Thyroid gland (tissue), 4 donors: ENCODE data around the gene SLC35D3. TPM values are rescaled to one million over a fixed set of nuclear protein-coding genes. Genes with fewer than 3 reads are reported as not detected.
"Not testable (repeated sequence)": the region's sequence is repeated elsewhere in the genome, so short reads cannot be mapped to it uniquely, and the experiment has no call there.

Experiments used
- DNase-seq, 2 donors: peaks; one replicate each; pipeline ENCODE4 v3.0.0-alpha.2; 2019
- H3K27ac ChIP-seq, 3 donors: fragments of 200-600 bp; sonication (generic); 1 replicate in 2 of 3; 2 replicates in 1 of 3; pipeline ENCODE4 v1.5.1; 2016 to 2019; ENCODE audit warnings: mild to moderate bottlenecking in 1 of 3, moderate library complexity in 1 of 3
- H3K27me3 ChIP-seq: fragments of 200-600 bp; sonication (generic); one replicate; pipeline ENCODE4 v1.5.1; 2019
- H3K36me3 ChIP-seq, 2 donors: fragments of 200-600 bp; sonication (generic); one replicate each; pipeline ENCODE4 v1.5.1; 2016 to 2019
- H3K4me1 ChIP-seq, 2 donors: fragments of 200-600 bp; sonication (generic); one replicate each; pipeline ENCODE4 v1.5.1; 2017 to 2019
- H3K4me3 ChIP-seq, 3 donors: fragments of 200-600 bp; sonication (generic); replicated peaks in 1 of 3; 1 replicate in 2 of 3; 2 replicates in 1 of 3; pipeline ENCODE4 v1.5.1; 2016; ENCODE audit warnings: mild to moderate bottlenecking in 1 of 3
- H3K9me3 ChIP-seq: fragments of 200-600 bp; sonication (generic); one replicate; pipeline ENCODE4 v1.5.1; 2017
- CTCF ChIP-seq, 6 experiments: fragments of 200-600 bp in 3 of 6; fragments of 450-650 bp in 3 of 6; sonication (generic) in 3 of 6; IDR thresholded peaks; one replicate each; pipeline ENCODE4 v1.5.1; 2016 to 2019; ENCODE audit warnings: antibody characterized with exemption in 6 of 6, mild to moderate bottlenecking in 2 of 6, inconsistent platforms in 1 of 6, moderate library complexity in 1 of 6
- POLR2A ChIP-seq, 2 donors: fragments of 450-650 bp; IDR thresholded peaks; one replicate each; pipeline ENCODE4 v1.6.1; 2017; ENCODE audit warnings: antibody characterized with exemption in 2 of 2, mild to moderate bottlenecking in 2 of 2, moderate library complexity in 1 of 2
- WGBS, 2 donors: methylation state at CpG; one replicate each; pipeline ENCODE4 v1.1.5; 2017; 5-methylcytosine and 5-hydroxymethylcytosine counted together
- intact Hi-C: fragments of 100-400 bp; cut with DNase I; formaldehyde crosslinking; loops from one replicate; pipeline ENCODE4 v1.15.1; 2023
- total RNA-seq, 4 donors: library from RNA; depleted of rRNA; stranded (reverse); fragments of >200 nt; gene quantifications; one replicate each; pipeline ENCODE4 v1.2.3, GENCODE V29; 2016

Gene SLC35D3
- total RNA-seq, 4 donors from 2014 or later: not detected

- no peak overlapping the region for H3K27ac ChIP-seq
- 91 to 95% methylated on average over 3 of the region's 3 CpGs for WGBS, 2 donors
- TF ChIP-seq CTCF (IDR thresholded peaks at IDR 0.05) (no peak), POLR2A (IDR thresholded peaks at IDR 0.05) (no peak)
Observed at GRCh38 chr6:136895901-136896300, 26.2 kb upstream of the SLC35D3 start.

GRCh38 chr6:136897071-136897470 is 25.0 kb upstream of the SLC35D3 start:
- no peaks in the 10 kb centered on the region for H3K27me3 ChIP-seq
- H3K36me3 ChIP-seq: peaks cover 0 to 8% of the 10 kb centered on the region in 2 donors
- 43 to 95% methylated on average over 1 of the region's 1 CpG for WGBS, 2 donors
- no peak for DNase-seq
- TF ChIP-seq CTCF (IDR thresholded peaks at IDR 0.05): no peak
- H3K9me3 ChIP-seq: no peaks in the 10 kb centered on the region
- no peak overlapping the region for H3K4me3 ChIP-seq
- no peak overlapping the region for H3K27ac ChIP-seq
- no peaks in the 10 kb centered on the region for H3K4me1 ChIP-seq
- intact Hi-C loops: no loop called here

More at GRCh38 chr6:136895901-136896300, 26.2 kb upstream of the SLC35D3 start:
- no peak overlapping the region for H3K4me3 ChIP-seq
- no peaks in the 10 kb centered on the region for H3K27me3 ChIP-seq
- intact Hi-C loops: no loop called here
- DNase-seq: no peak
- H3K9me3 ChIP-seq: no peaks in the 10 kb centered on the region
- no peaks in the 10 kb centered on the region for H3K4me1 ChIP-seq
- H3K36me3 ChIP-seq: peaks cover 0 to 5% of the 10 kb centered on the region in 2 donors

- Histone ChIP-seq H3K9me3 (no peaks in the 10 kb centered on the region), H3K27ac (no peak overlapping the region), H3K36me3 (peaks cover 0 to 16% of the 10 kb centered on the region in 2 donors), H3K4me3 (no peak overlapping the region), H3K27me3 (no peaks in the 10 kb centered on the region), H3K4me1 (no peaks in the 10 kb centered on the region)
- peak in 1 of 2 donors; percentile 5 for DNase-seq
- TF ChIP-seq CTCF (IDR thresholded peaks at IDR 0.05): no peak
- no peak for TF ChIP-seq POLR2A (IDR thresholded peaks at IDR 0.05)
- 84 to 86% methylated on average over 5 of the region's 5 CpGs for WGBS, 2 donors
- intact Hi-C loops: no loop called here
Observed at GRCh38 chr6:136901212-136901784, 20.8 kb upstream of the SLC35D3 start.

GRCh38 chr6:136904477-136904876 is 17.6 kb upstream of the SLC35D3 start:
- H3K4me3 ChIP-seq, intact Hi-C loops, H3K27me3 ChIP-seq, H3K9me3 ChIP-seq, H3K4me1 ChIP-seq, H3K27ac ChIP-seq, DNase-seq: not testable (repeated sequence)
- 98 to 99% methylated on average over 3 of the region's 3 CpGs for WGBS, 2 donors
- peaks cover 0 to 11% of the 10 kb centered on the region in 2 donors for H3K36me3 ChIP-seq

GRCh38 chr6:136914947-136915346 is 7.2 kb upstream of the SLC35D3 start:
- TF ChIP-seq POLR2A (IDR thresholded peaks at IDR 0.05): no peak
- no peak for TF ChIP-seq CTCF (IDR thresholded peaks at IDR 0.05)
- H3K27me3 ChIP-seq: no peaks in the 10 kb centered on the region
- intact Hi-C loops: no loop called here
- H3K4me3 ChIP-seq: no peak overlapping the region
- WGBS, 2 donors: 91 to 100% methylated on average over 1 of the region's 1 CpG
- H3K4me1 ChIP-seq: no peaks in the 10 kb centered on the region
- no peak for DNase-seq
- no peaks in the 10 kb centered on the region for H3K9me3 ChIP-seq
- H3K27ac ChIP-seq: no peak overlapping the region
- peaks cover 0 to 4% of the 10 kb centered on the region in 2 donors for H3K36me3 ChIP-seq
